SK-N-MC (cell line): Measurements from ENCODE around the gene SCNN1B.
"Not testable (repeated sequence)": the region's sequence is repeated elsewhere in the genome, so short reads cannot be mapped to it uniquely, and the experiment has no call there.

Source experiments
- DNase-seq: peaks from one replicate; pipeline ENCODE4 v3.0.0-alpha.2; 2011; ENCODE audit warnings: low read depth, low spot score
- H3K27ac ChIP-seq: fragments of 200-600 bp; sonication (generic); 2 replicates; pipeline ENCODE4 v1.5.1; 2016; ENCODE audit warnings: mixed run types
- H3K36me3 ChIP-seq: fragments of 200-600 bp; sonication (generic); 2 replicates; pipeline ENCODE4 v1.6.1; 2017; ENCODE audit warnings: antibody characterized with exemption, low read length, mixed read lengths; ENCODE audit not compliant: insufficient read depth
- H3K4me3 ChIP-seq: fragments of 200-600 bp; sonication (generic); 2 replicates; pipeline ENCODE4 v1.5.1; 2016
- H3K9ac ChIP-seq: fragments of 200-600 bp; sonication (generic); 2 replicates; pipeline ENCODE4 v1.8.0; 2017; ENCODE audit warnings: mixed run types, mixed read lengths; ENCODE audit not compliant: insufficient read length
- H3K9me3 ChIP-seq: fragments of 200-600 bp; sonication (generic); 2 replicates; pipeline ENCODE4 v1.6.1; 2017; ENCODE audit warnings: low read depth, mild to moderate bottlenecking, antibody characterized with exemption, low read length, moderate library complexity, mixed read lengths
- EZH2 ChIP-seq: fragments of 200-600 bp; sonication (generic); IDR thresholded peaks from one replicate; pipeline ENCODE4 v1.6.1; 2017; ENCODE audit warnings: antibody characterized with exemption
- FOXP2 ChIP-seq: optimal IDR thresholded peaks from 2 replicates; pipeline ENCODE3; 2011; ENCODE audit warnings: mild to moderate bottlenecking, moderate library complexity; ENCODE audit not compliant: insufficient read depth; ENCODE audit errors: extremely low read length, control extremely low read depth
- POLR2AphosphoS5 ChIP-seq: IDR thresholded peaks from 2 replicates; pipeline ENCODE4 v1.6.1; 2012; ENCODE audit warnings: mild to moderate bottlenecking, low read depth, low read length, borderline replicate concordance

The SCNN1B gene

GRCh38 chr16:23296994-23297393, 5.1 kb upstream of the SCNN1B start:
- Histone ChIP-seq H3K9me3 (no peaks in the 10 kb centered on the region), H3K9ac (no peak overlapping the region), H3K27ac (no peak overlapping the region), H3K36me3 (no peaks in the 10 kb centered on the region), H3K4me3 (no peak overlapping the region)
- DNase-seq: no peak
- TF ChIP-seq EZH2: no peak
- no peak for TF ChIP-seq FOXP2
- no peak for TF ChIP-seq POLR2AphosphoS5

GRCh38 chr16:23298290-23298915, 3.7 kb upstream of the SCNN1B start:
- H3K9ac ChIP-seq: no peak overlapping the region
- no peak overlapping the region for H3K4me3 ChIP-seq
- H3K9me3 ChIP-seq: no peaks in the 10 kb centered on the region
- H3K36me3 ChIP-seq: no peaks in the 10 kb centered on the region
- TF ChIP-seq EZH2 (no peak), POLR2AphosphoS5 (no peak), FOXP2 (no peak)
- no peak for DNase-seq
- H3K27ac ChIP-seq: no peak overlapping the region

- not testable (repeated sequence) for H3K36me3 ChIP-seq, H3K9me3 ChIP-seq, H3K27ac ChIP-seq, H3K9ac ChIP-seq, DNase-seq, H3K4me3 ChIP-seq
Measured at GRCh38 chr16:23299815-23300214, 2.3 kb upstream of the SCNN1B start.

DNA sequence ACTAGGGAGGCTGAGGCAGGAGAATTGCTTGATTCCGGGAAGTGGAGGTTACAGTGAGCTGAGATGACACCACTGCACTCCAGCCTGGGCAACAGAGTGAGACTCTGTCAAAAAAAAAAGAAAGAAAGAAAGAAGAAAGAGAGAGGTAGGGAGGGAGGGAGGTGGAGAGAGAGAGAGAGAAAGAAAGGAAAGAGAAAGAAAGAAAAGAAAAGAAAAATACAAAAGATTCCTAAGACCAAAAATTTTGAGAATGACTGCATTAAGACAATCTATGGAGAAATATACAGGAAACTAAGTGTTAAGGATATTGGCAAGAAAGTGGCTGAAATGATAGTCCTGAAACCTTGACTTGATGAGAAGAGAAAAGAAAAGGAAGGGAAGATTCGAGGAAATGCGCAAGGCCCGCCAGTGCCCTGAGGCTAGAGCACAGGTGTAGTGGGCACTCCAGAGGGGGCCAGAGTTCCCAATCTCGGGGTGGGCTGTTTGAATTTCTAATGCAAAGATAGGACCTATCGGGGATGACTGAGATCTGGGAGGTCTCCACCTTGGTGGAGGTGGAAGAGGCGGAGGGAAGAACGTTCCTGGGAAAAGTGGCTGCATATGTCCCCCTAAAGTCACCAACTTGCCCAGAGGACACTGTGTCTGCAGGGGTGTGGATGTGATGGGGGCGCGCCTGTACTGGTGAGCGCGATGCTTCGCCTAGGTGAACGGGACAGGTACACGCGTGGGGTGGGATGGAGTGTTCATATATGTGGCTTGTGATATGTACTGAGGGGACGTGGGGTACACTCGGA, 654 bp upstream of the SCNN1B start:
- no peaks in the 10 kb centered on the region for H3K36me3 ChIP-seq
- DNase-seq: no peak
- no peak overlapping the region for H3K4me3 ChIP-seq
- H3K9me3 ChIP-seq: no peaks in the 10 kb centered on the region
- TF ChIP-seq EZH2 (no peak), POLR2AphosphoS5 (no peak), FOXP2 (no peak)
- no peak overlapping the region for H3K9ac ChIP-seq
- H3K27ac ChIP-seq: no peak overlapping the region

GRCh38 chr16:23303685-23304084, 1.6 kb downstream of the SCNN1B start:
- no peaks in the 10 kb centered on the region for H3K36me3 ChIP-seq
- no peak for DNase-seq
- TF ChIP-seq EZH2: no peak
- no peak for TF ChIP-seq FOXP2
- TF ChIP-seq POLR2AphosphoS5: no peak
- H3K4me3 ChIP-seq: no peak overlapping the region
- H3K9me3 ChIP-seq: no peaks in the 10 kb centered on the region
- no peak overlapping the region for H3K9ac ChIP-seq
- H3K27ac ChIP-seq: no peak overlapping the region

DNA sequence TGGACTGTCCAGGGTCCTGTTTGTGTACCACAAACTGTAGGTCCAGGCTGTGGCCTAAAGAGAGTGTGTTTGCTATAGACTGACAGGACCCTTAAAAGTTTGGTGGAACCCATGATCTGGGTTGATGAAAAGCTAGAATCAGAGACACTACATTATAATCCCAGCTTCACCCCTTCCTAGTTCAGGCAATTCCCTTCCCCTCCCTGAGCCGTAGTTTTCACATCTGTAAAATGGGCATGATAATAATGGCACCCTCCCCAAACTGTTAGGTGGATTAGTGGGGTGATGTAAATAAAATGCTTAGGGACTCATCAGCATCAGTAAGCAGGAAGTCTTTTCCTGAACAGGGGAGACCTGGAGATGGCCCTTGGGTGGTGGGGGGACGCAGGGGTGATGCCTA, 2.5 kb downstream of the SCNN1B start:
- H3K9me3 ChIP-seq: no peaks in the 10 kb centered on the region
- H3K36me3 ChIP-seq: no peaks in the 10 kb centered on the region
- no peak overlapping the region for H3K27ac ChIP-seq
- H3K4me3 ChIP-seq: no peak overlapping the region
- no peak for TF ChIP-seq FOXP2
- no peak for TF ChIP-seq EZH2
- TF ChIP-seq POLR2AphosphoS5: no peak
- H3K9ac ChIP-seq: no peak overlapping the region
- no peak for DNase-seq

DNA sequence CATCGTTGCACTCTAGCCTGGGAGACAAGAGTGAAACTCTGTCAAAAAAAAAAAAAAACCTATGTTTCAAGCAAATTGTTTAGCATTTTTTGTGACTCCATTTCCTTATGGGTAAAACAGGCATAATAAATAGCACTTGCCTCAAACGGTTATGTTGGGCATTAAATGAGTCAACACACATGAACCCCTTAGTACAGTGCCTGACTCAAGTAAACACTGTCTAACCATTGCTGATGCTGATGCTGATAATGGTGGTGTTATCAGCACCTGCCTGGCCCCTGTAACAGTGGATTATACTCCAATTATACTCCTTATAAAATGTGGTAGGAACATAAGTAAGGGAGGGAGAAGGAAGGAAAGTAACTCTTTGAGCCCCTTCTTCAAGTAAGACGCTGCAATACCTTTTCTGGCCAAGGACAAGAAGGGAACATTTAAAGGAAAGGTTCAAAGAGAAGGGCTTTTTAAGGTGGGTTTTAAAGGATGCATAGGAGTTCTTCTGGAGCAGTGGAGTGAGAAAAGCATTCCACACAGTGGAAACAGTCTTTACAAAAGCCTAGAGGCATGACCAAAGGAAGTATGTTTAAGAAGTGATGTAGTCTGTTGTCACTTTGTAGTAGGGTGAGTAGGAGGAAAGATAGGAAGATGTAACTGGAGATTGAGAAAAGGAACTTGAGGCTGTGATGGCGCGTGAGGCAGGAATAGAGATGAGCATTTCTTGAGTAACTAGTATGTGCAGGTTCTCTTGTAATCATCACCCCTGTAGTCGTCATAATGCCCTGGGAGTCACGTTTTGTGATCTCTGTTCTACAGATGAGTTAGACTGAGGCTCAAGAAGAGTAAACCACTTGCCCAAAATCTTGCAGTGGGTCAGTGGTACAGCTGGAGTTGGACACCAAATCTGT, 4.3 kb downstream of the SCNN1B start:
- DNase-seq: no peak
- no peak overlapping the region for H3K9ac ChIP-seq
- no peak overlapping the region for H3K4me3 ChIP-seq
- H3K9me3 ChIP-seq: no peaks in the 10 kb centered on the region
- no peak overlapping the region for H3K27ac ChIP-seq
- TF ChIP-seq FOXP2 (no peak), POLR2AphosphoS5 (no peak), EZH2 (no peak)
- H3K36me3 ChIP-seq: no peaks in the 10 kb centered on the region

DNA sequence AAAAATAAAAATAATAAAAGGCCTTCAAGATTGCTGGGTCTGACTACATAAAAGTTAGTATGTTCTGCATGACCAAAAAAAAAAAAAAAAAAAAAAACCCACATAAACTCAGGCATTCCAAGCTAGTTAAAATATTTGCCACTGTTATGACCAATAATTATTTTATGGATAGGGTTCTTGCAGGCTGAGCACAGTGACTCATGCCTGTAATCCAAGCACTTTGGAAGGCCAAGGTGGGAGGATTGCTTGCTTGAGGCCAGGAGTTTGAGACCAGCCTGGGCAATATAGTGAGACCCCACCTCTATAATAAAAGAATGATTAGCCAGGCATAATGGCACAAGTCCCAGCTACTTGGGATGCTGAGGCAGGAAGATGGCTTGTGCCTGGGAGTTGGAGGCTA, 8.1 kb downstream of the SCNN1B start:
- H3K9ac ChIP-seq: no peak overlapping the region
- H3K9me3 ChIP-seq: no peaks in the 10 kb centered on the region
- H3K27ac ChIP-seq: no peak overlapping the region
- H3K36me3 ChIP-seq: no peaks in the 10 kb centered on the region
- TF ChIP-seq EZH2 (no peak), POLR2AphosphoS5 (no peak), FOXP2 (no peak)
- H3K4me3 ChIP-seq: no peak overlapping the region
- no peak for DNase-seq
